NCI-H345 (cell line): Measurements from ENCODE around the gene FGA.

Source experiments
- DNase-seq: peaks from one replicate; lab custom pipeline; 2025; lab: John Stamatoyannopoulos, UW

Gene FGA

GRCh38 chr4:154578919-154579318 lies 11.6 kb downstream of the FGA start:
- DNase-seq = no peak

- no peak for DNase-seq
These were observed 13.2 kb downstream of the FGA start for GRCh38 chr4:154577324-154577723.

- DNase-seq = no peak
These were observed 16.2 kb downstream of the FGA start for GRCh38 chr4:154574311-154574710.

GRCh38 chr4:154573190-154573870 lies 17.2 kb downstream of the FGA start:
- no peak for DNase-seq

- DNase-seq = no peak
These were observed 21.0 kb downstream of the FGA start for GRCh38 chr4:154569584-154569983.

GRCh38 chr4:154569028-154569427 lies 21.5 kb downstream of the FGA start:
- DNase-seq = no peak

GRCh38 chr4:154566639-154567204 lies 23.8 kb downstream of the FGA start:
- no peak for DNase-seq

GRCh38 chr4:154565704-154566103 lies 24.8 kb downstream of the FGA start:
- no peak for DNase-seq

GRCh38 chr4:154564311-154564710 lies 26.2 kb downstream of the FGA start:
- DNase-seq = no peak

- DNase-seq = no peak
These were observed 27.8 kb downstream of the FGA start, which contains the start of gene FGB for GRCh38 chr4:154562697-154563254. Gene FGB (plus strand): TSS chr4:154563011. CDS start chr4:154563019, 8 bp downstream.

- no peak for DNase-seq
These were observed 29.7 kb downstream of the FGA start for GRCh38 chr4:154560824-154561231.

- no peak for DNase-seq
These were observed 30.1 kb downstream of the FGA start for GRCh38 chr4:154560419-154560801.

- DNase-seq = no peak
These were observed 30.8 kb downstream of the FGA start for GRCh38 chr4:154559494-154560418.

GRCh38 chr4:154559141-154559493 lies 31.4 kb downstream of the FGA start:
- no peak for DNase-seq

GRCh38 chr4:154551872-154552686 lies 38.5 kb downstream of the FGA start:
- peak; percentile 56 for DNase-seq

GRCh38 chr4:154549894-154550790 lies 40.4 kb downstream of the FGA start, which contains the start of gene PLRG1:
Gene PLRG1 (minus strand): TSS chr4:154550400. CDS start chr4:154550308, 92 bp downstream.
- peak; percentile 91 for DNase-seq

GRCh38 chr4:154545689-154546088 lies 44.9 kb downstream of the FGA start:
- no peak for DNase-seq

GRCh38 chr4:154542271-154542879 lies 48.2 kb downstream of the FGA start:
- DNase-seq = no peak
